NCI-H510A (cell line): ENCODE measurements around the gene FHIP1A.

ENCODE experiments used
- DNase-seq: peaks from one replicate; lab custom pipeline; 2025; lab: John Stamatoyannopoulos, UW

FHIP1A gene

DNA sequence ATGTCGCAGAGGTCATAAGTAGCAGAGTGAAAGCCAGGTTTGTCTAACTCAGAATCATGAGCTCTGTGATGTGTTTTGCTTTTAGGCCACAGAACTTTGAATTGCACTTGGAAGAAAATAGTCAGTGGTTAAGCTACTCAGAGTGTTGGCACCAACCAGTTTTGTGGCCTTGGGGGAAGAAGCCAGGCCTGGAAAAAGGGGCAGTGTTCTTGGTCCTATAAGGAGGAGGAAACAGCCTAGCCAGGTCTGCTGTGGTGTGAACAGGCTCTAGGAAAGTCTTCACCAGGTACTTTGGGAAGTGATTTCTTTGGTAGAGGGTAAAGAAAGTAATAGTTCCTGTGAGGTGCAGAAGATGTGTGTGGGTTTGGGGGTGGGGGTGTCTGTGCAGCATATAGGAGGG, 49.2 kb downstream of the FHIP1A start:
- no peak for DNase-seq
